Fibroblast of lung (primary cell): Measurements from ENCODE around the gene ARID5A. TPM values are rescaled to one million over a fixed set of nuclear protein-coding genes. Genes with fewer than 3 reads are reported as not detected.

Source experiments
- DNase-seq, 2 donors: peaks; one replicate each; pipeline versions ENCODE4 v3.0.0 to v3.0.0-alpha.2; 2010; ENCODE audit warnings: low read depth in 2 of 2
- H2AFZ ChIP-seq: 2 replicates; pipeline ENCODE4 v1.5.1; 2012; ENCODE audit warnings: low read length, control low read depth, inconsistent platforms
- H3K27ac ChIP-seq: 2 replicates; pipeline ENCODE4 v1.5.1; 2011; ENCODE audit warnings: low read length, control low read depth; ENCODE audit not compliant: insufficient read depth
- H3K27me3 ChIP-seq: 2 replicates; pipeline ENCODE4 v1.5.1; 2011; ENCODE audit warnings: mild to moderate bottlenecking, low read length; ENCODE audit not compliant: control insufficient read depth, insufficient read depth
- H3K36me3 ChIP-seq: 2 replicates; pipeline ENCODE4 v1.5.1; 2011; ENCODE audit warnings: low read length; ENCODE audit not compliant: control insufficient read depth, insufficient read depth
- H3K4me1 ChIP-seq: 2 replicates; pipeline ENCODE4 v1.5.1; 2011; ENCODE audit warnings: low read length; ENCODE audit not compliant: control insufficient read depth, insufficient read depth; ENCODE audit errors: extremely low read depth
- H3K4me2 ChIP-seq: 2 replicates; pipeline ENCODE4 v1.5.1; 2011; ENCODE audit warnings: low read length, control low read depth; ENCODE audit not compliant: insufficient read depth; ENCODE audit errors: extremely low read depth
- H3K4me3 ChIP-seq, 4 experiments: fragments of 200-600 bp in 1 of 4; sonication (generic) in 1 of 4; replicated peaks in 1 of 4; 2 replicates each; pipeline ENCODE4 v1.5.1; 2011 to 2016; ENCODE audit warnings: low read length in 4 of 4, low read depth in 3 of 4, mild to moderate bottlenecking in 3 of 4, control low read depth in 2 of 4, inconsistent platforms in 1 of 4, mixed read lengths in 1 of 4; ENCODE audit not compliant: insufficient read depth in 1 of 4; ENCODE audit errors: control extremely low read depth in 1 of 4
- H3K79me2 ChIP-seq: 2 replicates; pipeline ENCODE4 v1.5.1; 2012; ENCODE audit warnings: mild to moderate bottlenecking, low read length, inconsistent platforms; ENCODE audit not compliant: control insufficient read depth, insufficient read depth
- H3K9ac ChIP-seq: 2 replicates; pipeline ENCODE4 v1.5.1; 2011; ENCODE audit warnings: mild to moderate bottlenecking, low read length, control low read depth; ENCODE audit not compliant: insufficient read depth
- H3K9me3 ChIP-seq: 2 replicates; pipeline ENCODE4 v1.5.1; 2012; ENCODE audit warnings: low read depth, low read length; ENCODE audit not compliant: control insufficient read depth, insufficient read depth
- H4K20me1 ChIP-seq: 2 replicates; pipeline ENCODE4 v1.5.1; 2011; ENCODE audit warnings: low read length; ENCODE audit not compliant: control insufficient read depth, insufficient read depth; ENCODE audit errors: extremely low read depth
- EZH2 ChIP-seq: IDR thresholded peaks from 2 replicates; pipeline ENCODE4 v1.5.1; 2012; ENCODE audit warnings: low read length, control low read depth, mild to moderate bottlenecking; ENCODE audit errors: missing control alignments
- polyA plus RNA-seq, 2 donors: library from polyadenylated mRNA; depleted of rRNA in 1 of 2; stranded (reverse) in 1 of 2; unstranded in 1 of 2; fragments of >200 nt; gene quantifications; 2 replicates each; pipeline ENCODE4 v1.2.1, GENCODE V29; 2011 to 2012; ENCODE audit warnings: missing spikeins in 1 of 2
- total RNA-seq: library from RNA; depleted of rRNA; stranded (reverse); fragments of >200 nt; gene quantifications from 2 replicates; pipeline ENCODE4 v1.2.1, GENCODE V29; 2014
- TF ChIP-seq, protein P1 (sequence below), 2 donors: IDR thresholded peaks in 1 of 2; conservative IDR thresholded peaks in 1 of 2; 1 replicate in 1 of 2; 2 replicates in 1 of 2; pipeline ENCODE4 v1.5.1; 2011 to 2012; ENCODE audit warnings: low read length in 2 of 2, control low read depth in 1 of 2, inconsistent platforms in 1 of 2, low read depth in 1 of 2, mild to moderate bottlenecking in 1 of 2

Gene ARID5A
- total and polyA plus RNA-seq, 2 donors (not counting 1 experiment from before 2014, with no cell fraction given): 5.2 to 9.7 TPM

DNA sequence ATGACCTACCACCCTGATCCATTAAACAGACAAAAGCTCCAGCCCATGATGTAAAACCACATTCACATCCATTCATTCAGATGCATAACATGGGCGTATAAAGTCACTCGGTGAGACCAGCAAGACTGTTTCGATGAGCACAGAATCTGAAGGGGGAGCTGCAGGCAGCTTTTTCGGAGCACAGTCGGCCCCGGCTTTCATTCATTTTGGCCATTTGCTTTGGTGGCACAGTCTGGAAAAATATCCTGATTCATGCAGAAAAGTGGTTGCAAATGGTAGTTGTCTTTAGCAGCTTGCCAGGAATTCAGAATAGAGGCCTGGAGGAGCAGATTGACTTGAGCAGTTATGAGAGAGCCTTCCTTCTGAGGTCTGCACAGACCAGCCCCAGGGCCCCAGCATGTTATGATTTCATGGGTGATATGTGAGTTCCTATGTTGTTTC is 11.2 kb downstream of the ARID5A start:
- Histone ChIP-seq H3K27ac (no peak overlapping the region), H3K27me3 (no peaks in the 10 kb centered on the region), H3K79me2 (no peaks in the 10 kb centered on the region), H4K20me1 (no peaks in the 10 kb centered on the region), H3K9me3 (no peaks in the 10 kb centered on the region), H3K4me1 (no peaks in the 10 kb centered on the region), H3K9ac (no peak overlapping the region), H2AFZ (no peak overlapping the region), H3K36me3 (peaks cover 4% of the 10 kb centered on the region), H3K4me3 (no peak overlapping the region), H3K4me2 (no peak overlapping the region)
- TF ChIP-seq, protein P1, sequence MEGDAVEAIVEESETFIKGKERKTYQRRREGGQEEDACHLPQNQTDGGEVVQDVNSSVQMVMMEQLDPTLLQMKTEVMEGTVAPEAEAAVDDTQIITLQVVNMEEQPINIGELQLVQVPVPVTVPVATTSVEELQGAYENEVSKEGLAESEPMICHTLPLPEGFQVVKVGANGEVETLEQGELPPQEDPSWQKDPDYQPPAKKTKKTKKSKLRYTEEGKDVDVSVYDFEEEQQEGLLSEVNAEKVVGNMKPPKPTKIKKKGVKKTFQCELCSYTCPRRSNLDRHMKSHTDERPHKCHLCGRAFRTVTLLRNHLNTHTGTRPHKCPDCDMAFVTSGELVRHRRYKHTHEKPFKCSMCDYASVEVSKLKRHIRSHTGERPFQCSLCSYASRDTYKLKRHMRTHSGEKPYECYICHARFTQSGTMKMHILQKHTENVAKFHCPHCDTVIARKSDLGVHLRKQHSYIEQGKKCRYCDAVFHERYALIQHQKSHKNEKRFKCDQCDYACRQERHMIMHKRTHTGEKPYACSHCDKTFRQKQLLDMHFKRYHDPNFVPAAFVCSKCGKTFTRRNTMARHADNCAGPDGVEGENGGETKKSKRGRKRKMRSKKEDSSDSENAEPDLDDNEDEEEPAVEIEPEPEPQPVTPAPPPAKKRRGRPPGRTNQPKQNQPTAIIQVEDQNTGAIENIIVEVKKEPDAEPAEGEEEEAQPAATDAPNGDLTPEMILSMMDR (conservative IDR thresholded peaks at IDR 0.05 in 1 of 2, IDR thresholded peaks at IDR 0.05 in 1 of 2; ENCODE audit: low read depth in 1 of 2, low read length in 2 of 2): no peak
- no peak for TF ChIP-seq EZH2
- DNase-seq: peak; percentile 45 to 72

DNA sequence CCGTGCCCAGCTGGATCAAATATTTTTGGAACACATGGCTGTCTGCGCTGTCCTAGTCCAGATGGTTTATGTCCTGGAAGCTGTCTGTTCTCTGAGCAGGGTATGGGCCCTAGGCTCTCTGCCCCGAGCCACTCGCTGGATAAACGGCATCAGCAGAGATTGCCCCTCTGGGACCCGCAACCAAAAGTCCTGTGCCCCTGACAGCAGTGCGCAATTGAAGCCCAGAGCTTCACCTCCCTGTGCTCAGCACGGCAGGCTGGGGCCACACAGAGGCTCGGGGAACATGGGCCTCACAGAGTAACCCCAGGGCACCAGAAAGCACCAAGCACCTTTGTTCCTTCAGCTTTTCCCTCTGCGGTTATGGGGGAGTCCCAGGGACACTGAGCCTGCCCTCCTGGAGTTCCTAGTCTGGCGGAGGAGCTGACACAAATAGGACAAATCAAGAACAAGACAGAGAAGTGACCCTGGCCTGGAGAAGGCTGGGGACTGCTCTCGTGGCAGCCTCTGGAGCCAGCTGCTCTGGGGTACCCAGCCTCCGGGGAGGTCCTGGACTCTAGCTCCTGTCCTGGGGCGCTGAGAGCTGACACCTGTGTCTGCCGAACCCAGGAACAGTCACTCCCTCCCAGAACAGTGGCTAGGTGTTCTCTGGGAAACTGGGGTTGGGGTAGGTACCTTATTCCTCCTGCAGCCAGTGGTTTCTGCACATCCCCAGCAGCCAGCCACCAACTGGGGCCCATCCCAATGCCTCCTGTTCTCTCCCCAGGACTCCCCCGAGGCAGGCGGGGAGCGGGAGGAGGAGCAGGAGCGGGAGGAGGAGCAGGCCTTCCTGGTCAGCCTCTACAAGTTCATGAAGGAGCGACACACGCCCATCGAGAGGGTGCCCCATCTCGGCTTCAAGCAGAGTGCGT is 12.3 kb downstream of the ARID5A start:
- H3K4me2 ChIP-seq: no peak overlapping the region
- peaks cover 4% of the 10 kb centered on the region for H3K36me3 ChIP-seq
- TF ChIP-seq, protein P1 (conservative IDR thresholded peaks at IDR 0.05 in 1 of 2, IDR thresholded peaks at IDR 0.05 in 1 of 2; ENCODE audit: low read depth in 1 of 2, low read length in 2 of 2): no peak
- TF ChIP-seq EZH2: no peak
- DNase-seq: no peak
- H2AFZ ChIP-seq: no peak overlapping the region
- no peak overlapping the region for H3K9ac ChIP-seq
- H3K9me3 ChIP-seq: no peaks in the 10 kb centered on the region
- H3K79me2 ChIP-seq: no peaks in the 10 kb centered on the region
- no peaks in the 10 kb centered on the region for H3K27me3 ChIP-seq
- H3K4me1 ChIP-seq: no peaks in the 10 kb centered on the region
- no peaks in the 10 kb centered on the region for H4K20me1 ChIP-seq
- H3K27ac ChIP-seq: no peak overlapping the region
- H3K4me3 ChIP-seq: no peak overlapping the region

DNA sequence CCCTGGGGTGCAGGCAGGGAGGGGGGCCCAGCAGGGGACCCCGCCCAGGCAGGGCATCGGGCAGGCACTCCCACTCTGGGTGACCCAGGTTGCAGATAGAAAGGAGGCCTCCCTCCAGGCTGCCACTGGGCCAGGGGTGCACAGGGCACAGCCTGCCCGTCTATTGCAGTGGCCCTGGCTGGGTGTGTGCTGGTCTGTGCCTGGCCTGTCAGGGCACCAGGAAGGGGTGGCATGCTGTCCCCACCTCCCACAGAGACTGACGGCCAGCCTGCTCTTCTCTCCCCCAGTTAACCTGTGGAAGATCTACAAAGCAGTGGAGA is 12.9 kb downstream of the ARID5A start:
- H3K4me3 ChIP-seq: no peak overlapping the region
- H4K20me1 ChIP-seq: no peaks in the 10 kb centered on the region
- no peaks in the 10 kb centered on the region for H3K4me1 ChIP-seq
- H3K27me3 ChIP-seq: no peaks in the 10 kb centered on the region
- peaks cover 4% of the 10 kb centered on the region for H3K36me3 ChIP-seq
- TF ChIP-seq, protein P1 (conservative IDR thresholded peaks at IDR 0.05 in 1 of 2, IDR thresholded peaks at IDR 0.05 in 1 of 2; ENCODE audit: low read depth in 1 of 2, low read length in 2 of 2): no peak
- TF ChIP-seq EZH2: no peak
- H2AFZ ChIP-seq: no peak overlapping the region
- H3K9me3 ChIP-seq: no peaks in the 10 kb centered on the region
- no peaks in the 10 kb centered on the region for H3K79me2 ChIP-seq
- no peak for DNase-seq
- no peak overlapping the region for H3K9ac ChIP-seq
- no peak overlapping the region for H3K4me2 ChIP-seq
- no peak overlapping the region for H3K27ac ChIP-seq
